AG08396 (cell line): Measurements from ENCODE around the gene ELL.

Source experiments
- DNase-seq: peaks from one replicate; pipeline ENCODE4 v3.0.0; 2012; ENCODE audit warnings: low spot score, mixed read lengths

Gene ELL

GRCh38 chr19:18397242-18398202 lies 124.3 kb downstream of the ELL start, which contains the start of gene LRRC25:
LRRC25 (minus strand) TSS chr19:18397622; CDS start chr19:18396963, 659 bp downstream.
- DNase-seq, result no peak

DNA sequence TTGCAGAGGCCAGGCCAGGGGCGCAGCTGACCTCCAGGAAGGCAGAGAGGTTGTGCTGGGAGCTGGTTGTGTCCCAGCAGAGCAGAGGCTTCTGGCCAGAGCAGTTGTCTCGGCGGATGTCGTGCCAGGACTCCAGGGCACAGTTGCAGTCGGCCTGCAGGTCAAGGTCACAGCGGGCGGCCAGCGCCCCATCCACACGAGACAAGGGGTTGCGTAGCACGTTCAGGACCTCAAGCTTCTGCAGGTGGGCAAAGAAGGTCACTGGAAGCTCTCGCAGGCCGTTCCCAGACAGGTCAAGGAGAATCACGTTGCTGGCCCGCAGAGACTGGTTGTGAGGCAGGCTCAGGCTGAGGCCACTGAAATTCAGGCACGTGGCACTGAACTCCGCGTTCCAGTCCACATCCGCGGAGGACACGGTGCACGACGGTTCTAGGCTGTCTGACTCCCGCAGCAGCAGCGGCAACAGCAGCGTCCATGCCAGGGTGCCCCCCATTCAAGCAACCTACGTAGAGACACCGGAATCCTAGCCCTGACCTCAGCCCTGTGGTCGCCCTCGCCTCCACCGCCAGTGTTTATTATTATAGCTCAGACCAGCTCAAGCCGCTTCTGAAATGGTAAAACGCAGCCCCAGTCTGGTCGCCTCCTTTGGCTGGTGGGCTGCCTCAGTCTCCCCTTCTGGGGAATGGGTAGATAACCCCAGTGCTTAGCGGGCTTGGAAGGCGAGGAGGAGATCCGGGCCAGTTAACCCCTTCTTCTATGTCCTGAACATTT lies 125.2 kb downstream of the ELL start:
- DNase-seq, result no peak

GRCh38 chr19:18393836-18394235 lies 128.0 kb downstream of the ELL start:
- no peak for DNase-seq

- DNase-seq, result no peak
Observed at GRCh38 chr19:18392926-18393325, 128.9 kb downstream of the ELL start.
